CD4-positive, alpha-beta T cell treated with Interleukin-17A for 4 hours (primary cell): Measurements from ENCODE around the gene NPRL2.

ENCODE experiments used
- DNase-seq: peaks from one replicate; pipeline ENCODE4 v3.0.0-alpha.2; 2020; ENCODE audit warnings: mixed read lengths

The NPRL2 gene

GRCh38 chr3:50350527-50351322, at the start of gene NPRL2, which contains the start of gene CYB561D2:
Gene NPRL2, minus strand, starts transcription at chr3:50350775. Its CDS starts 123 bp downstream, at chr3:50350652.
Gene CYB561D2, plus strand, starts transcription at chr3:50350862. Its CDS starts 572 bp downstream, at chr3:50351434.
- peak; percentile 99 for DNase-seq

- DNase-seq: no peak
These were observed 45.9 kb upstream of the NPRL2 start for GRCh38 chr3:50396502-50396901.

- no peak for DNase-seq
These were observed 44.7 kb upstream of the NPRL2 start for GRCh38 chr3:50395070-50395860.

- DNase-seq: no peak
These were observed 42.5 kb upstream of the NPRL2 start for GRCh38 chr3:50393061-50393460.

GRCh38 chr3:50392101-50392715, 41.6 kb upstream of the NPRL2 start:
- DNase-seq: no peak

- DNase-seq: no peak
These were observed 40.1 kb upstream of the NPRL2 start for GRCh38 chr3:50390508-50391224.

- DNase-seq: no peak
These were observed 38.8 kb upstream of the NPRL2 start for GRCh38 chr3:50389414-50389767.

GRCh38 chr3:50388720-50389413, 38.3 kb upstream of the NPRL2 start:
- no peak for DNase-seq

- DNase-seq: no peak
These were observed 37.6 kb upstream of the NPRL2 start for GRCh38 chr3:50388016-50388719.

GRCh38 chr3:50385754-50386153, 35.2 kb upstream of the NPRL2 start:
- DNase-seq: no peak

GRCh38 chr3:50383750-50384149, 33.2 kb upstream of the NPRL2 start:
- DNase-seq: no peak

GRCh38 chr3:50382722-50383121, 32.1 kb upstream of the NPRL2 start:
- DNase-seq: no peak

- DNase-seq: no peak
These were observed 30.8 kb upstream of the NPRL2 start for GRCh38 chr3:50381383-50381782.

GRCh38 chr3:50380405-50381085, 30.0 kb upstream of the NPRL2 start:
- no peak for DNase-seq

GRCh38 chr3:50378757-50379156, 28.2 kb upstream of the NPRL2 start:
- DNase-seq: no peak

- no peak for DNase-seq
These were observed 27.4 kb upstream of the NPRL2 start for GRCh38 chr3:50378024-50378423.

- DNase-seq: no peak
These were observed 24.8 kb upstream of the NPRL2 start for GRCh38 chr3:50375258-50375931.

- no peak for DNase-seq
These were observed 24.0 kb upstream of the NPRL2 start for GRCh38 chr3:50374363-50375257.
